ENCODE data around the gene CYGB.

CYGB gene

DNA sequence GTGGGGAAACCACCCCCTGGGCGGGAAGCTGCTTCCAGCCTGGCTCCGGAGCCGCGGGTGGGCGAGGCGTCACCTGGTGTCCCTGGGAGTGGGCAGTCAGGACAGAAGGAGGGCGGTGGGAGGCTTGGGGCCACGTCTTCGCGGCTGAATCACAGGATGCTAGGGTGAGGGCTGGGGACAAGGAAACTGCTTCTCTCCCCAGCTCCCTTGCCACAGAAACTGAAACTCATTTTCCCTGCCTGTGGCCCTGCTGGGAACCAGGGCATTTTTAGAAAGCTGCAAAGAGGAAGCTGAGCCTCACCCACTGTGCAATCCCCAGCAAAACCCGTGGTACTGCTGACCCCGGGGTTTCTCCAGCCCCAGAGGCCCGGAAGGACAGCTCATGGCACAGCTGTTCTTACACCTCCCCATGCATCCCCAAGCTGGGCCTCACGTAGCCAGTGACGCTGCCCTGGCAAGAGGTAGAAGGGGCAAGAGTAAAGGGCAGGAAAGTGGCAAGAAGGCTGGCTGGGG lies 44.5 kb downstream of the CYGB start:
- no peak for DNase-seq (ENCODE audit: low read depth, low spot score)
- ChIA-PET CTCF (interaction anchor here (0.9 to 34.2 kb wide), 4 partner anchors 10 to 29 kb away, joined by 3 to 1209 read pairs (median 28); partner anchors contain the start of genes AANAT and UBE2O), POLR2A (interaction anchor here (0.7 to 1.0 kb wide), 2 partner anchors 9 to 16 kb away, joined by 3 to 4 read pairs; partner anchors contain the start of gene RHBDF2)
- peak overlapping the region; percentile 12; the same call in 1 of the 2 replicates for H3K4me3 ChIP-seq (ENCODE audit: low read depth, low read length)
- TF ChIP-seq, protein P1, sequence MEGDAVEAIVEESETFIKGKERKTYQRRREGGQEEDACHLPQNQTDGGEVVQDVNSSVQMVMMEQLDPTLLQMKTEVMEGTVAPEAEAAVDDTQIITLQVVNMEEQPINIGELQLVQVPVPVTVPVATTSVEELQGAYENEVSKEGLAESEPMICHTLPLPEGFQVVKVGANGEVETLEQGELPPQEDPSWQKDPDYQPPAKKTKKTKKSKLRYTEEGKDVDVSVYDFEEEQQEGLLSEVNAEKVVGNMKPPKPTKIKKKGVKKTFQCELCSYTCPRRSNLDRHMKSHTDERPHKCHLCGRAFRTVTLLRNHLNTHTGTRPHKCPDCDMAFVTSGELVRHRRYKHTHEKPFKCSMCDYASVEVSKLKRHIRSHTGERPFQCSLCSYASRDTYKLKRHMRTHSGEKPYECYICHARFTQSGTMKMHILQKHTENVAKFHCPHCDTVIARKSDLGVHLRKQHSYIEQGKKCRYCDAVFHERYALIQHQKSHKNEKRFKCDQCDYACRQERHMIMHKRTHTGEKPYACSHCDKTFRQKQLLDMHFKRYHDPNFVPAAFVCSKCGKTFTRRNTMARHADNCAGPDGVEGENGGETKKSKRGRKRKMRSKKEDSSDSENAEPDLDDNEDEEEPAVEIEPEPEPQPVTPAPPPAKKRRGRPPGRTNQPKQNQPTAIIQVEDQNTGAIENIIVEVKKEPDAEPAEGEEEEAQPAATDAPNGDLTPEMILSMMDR (IDR thresholded peaks at IDR 0.05; ENCODE audit: insufficient read depth, low read length, missing control alignments), result no peak

DNA sequence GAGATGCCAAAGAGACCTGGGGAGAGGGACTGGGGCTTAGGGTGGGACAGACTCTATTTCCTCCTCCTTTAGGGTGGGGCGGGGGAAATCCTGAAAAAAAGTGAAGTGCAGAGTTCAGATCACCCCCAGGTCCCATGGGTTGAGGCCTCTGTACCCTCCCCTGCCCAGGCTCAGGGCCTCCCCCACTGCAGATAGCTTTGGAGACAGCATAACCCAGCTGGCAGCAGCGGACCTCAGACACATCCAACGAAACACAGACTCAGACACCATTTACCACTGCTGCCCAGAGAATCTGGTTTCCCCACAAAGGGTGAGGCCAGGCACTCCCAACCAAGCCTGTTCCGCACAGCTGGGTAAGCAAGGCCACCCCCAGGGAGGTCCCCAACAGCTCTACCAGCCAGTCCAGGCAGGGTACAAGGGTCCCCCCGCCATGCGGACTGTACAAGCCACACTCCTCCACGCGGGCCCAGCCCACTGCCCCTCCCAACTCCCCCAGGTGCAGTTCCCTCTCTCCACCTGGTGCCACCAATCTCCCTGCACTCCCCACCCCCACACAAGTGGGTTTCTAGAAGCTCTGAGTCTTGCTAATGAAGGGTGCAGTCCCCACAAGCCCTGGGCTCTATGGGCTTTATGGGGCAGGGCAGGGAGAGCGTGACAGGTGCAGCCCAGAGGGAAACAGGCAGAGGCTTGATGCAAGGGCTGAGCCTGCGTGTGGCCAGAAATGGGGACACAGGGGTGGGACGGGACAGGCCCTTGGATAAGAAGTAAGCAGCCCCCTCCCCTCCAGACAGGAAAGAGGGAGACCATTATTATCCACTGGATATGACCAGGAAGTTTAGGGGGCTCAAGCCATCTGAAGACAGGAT lies 45.2 kb downstream of the CYGB start:
- no peak overlapping the region for H3K4me3 ChIP-seq (ENCODE audit: low read depth, low read length)
- POLR2A ChIA-PET, result interaction anchor here (0.7 to 1.0 kb wide), 2 partner anchors 9 to 15 kb away, joined by 3 to 4 read pairs; partner anchors contain the start of gene RHBDF2
- TF ChIP-seq, protein P1 (IDR thresholded peaks at IDR 0.05; ENCODE audit: insufficient read depth, low read length, missing control alignments), result no peak
- CTCF ChIA-PET, result interaction anchor here (0.9 to 34.2 kb wide), 5 partner anchors 8 to 28 kb away, joined by 3 to 1209 read pairs (median 8); partner anchors contain the start of genes AANAT and UBE2O
- DNase-seq (ENCODE audit: low read depth, low spot score), result no peak

DNA sequence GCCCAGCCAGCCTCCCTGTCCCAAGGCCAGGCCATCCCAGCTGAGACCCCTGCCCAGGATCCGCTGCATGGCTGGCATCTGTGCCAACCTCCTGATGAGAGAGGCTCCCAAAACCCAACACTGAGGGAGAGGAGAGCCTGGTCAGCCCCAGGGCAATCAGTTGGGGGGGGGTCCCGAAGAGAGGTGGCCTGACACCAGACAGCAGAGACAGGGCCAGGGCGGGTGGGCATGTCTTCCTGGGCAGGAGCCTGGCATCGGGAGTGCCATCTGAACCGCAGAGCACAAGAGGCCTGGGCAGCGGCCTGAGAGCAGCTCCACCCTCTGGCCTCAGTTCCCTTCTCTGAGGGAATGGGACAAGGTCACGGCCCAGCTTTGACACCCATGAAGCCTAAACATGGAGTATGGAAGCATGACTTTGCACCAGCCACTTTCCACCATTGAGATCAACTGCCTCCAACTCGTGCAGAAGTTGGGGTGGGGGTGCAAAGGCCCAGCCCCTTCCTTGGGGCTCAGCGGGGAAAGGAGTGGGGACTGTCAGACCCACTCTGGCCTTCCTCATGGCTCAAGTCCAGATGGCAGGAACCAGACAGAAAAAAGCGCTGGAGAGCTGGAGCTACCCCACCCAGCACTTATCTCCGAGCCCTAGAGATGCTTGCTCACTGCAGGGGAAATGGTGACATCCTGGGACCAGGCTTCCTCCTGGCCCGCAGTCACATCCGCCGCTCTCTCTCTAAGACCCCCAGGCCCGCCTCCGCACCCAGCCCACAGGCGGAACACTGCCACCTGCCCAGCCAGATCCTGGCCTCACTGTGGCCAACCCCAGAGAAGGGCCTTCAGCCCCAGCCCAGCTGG lies 46.0 kb downstream of the CYGB start:
- CTCF ChIA-PET, result interaction anchor here (1.8 to 34.2 kb wide), 3 partner anchors 9 to 27 kb away, joined by 4 to 1209 read pairs (median 47); partner anchors contain the start of genes AANAT and UBE2O
- POLR2A ChIA-PET, result no interaction called here
- no peak overlapping the region for H3K4me3 ChIP-seq (ENCODE audit: low read depth, low read length)
- TF ChIP-seq, protein P1 (IDR thresholded peaks at IDR 0.05; ENCODE audit: insufficient read depth, low read length, missing control alignments), result no peak
- no peak for DNase-seq (ENCODE audit: low read depth, low spot score)

DNA sequence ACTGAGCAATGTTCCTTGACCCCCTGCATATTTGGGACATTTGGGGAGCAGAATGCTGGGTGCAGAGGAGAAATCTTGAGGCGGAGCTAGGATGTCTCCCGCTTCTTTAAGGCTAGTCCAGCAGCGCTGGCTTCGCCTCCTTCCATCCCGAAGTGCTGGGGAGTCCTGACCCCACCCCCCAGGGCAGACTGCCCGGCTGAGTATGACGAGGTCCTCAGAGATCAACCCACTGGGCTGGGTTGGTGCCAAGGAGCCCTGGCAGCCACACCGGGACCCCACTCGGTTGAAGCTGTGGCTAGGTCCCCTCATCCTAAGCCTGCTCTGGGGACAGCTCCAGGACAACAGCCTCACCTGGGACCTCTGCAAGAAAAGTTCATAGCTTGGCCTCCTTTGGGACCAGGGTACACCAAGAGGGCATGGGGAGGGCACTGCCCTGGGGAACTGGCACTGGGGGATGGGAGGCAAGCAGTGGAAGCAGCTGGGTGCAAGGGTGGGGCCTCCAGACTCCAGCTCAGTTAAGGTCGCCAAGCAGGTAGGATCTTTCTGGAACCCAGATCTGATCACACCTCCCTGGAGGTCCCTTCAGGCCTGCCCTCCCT lies 47.3 kb downstream of the CYGB start:
- ChIA-PET CTCF (interaction anchor here (1.8 to 34.2 kb wide), 3 partner anchors 10 to 26 kb away, joined by 4 to 1209 read pairs (median 47); partner anchors contain the start of genes AANAT and UBE2O), POLR2A (no interaction called here)
- H3K4me3 ChIP-seq (ENCODE audit: low read depth, low read length), result no peak overlapping the region
- TF ChIP-seq, protein P1 (IDR thresholded peaks at IDR 0.05; ENCODE audit: insufficient read depth, low read length, missing control alignments), result no peak
- no peak for DNase-seq (ENCODE audit: low read depth, low spot score)

DNA sequence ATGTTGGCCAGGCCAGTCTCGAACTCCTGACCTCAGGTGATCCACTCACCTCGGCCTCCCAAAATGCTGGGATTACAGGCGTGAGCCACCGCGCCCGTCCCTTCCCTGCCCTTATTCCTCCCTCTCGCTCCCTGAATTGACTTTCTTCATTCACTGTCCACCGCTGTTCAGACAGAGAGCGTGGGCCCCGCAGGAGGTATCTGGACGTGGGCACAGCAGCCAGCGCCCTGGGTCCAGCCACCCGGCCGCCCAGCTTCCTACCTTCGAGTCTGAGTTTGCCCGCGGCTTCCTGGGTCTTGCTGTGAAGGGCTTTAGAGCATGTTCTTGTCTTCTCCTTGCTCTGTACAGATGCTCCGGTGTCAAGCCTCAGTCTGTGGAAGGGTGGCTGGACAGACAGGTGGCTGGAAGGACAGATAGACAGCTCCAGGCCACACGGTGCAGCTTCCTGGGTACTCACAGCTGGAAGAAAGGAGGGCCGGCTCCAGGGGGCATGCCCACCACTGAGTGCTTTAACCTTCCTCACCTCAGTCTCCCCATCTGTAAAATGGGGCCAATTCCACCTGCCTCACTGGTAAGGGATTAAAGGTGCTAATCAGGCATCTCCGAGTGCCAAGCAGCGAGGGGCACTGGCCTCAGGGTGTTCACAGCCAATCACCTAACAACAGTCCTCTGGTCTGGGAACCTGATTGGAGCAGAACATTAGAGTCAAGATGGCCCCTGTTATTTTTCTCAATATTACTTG lies 49.9 kb downstream of the CYGB start:
- H3K4me3 ChIP-seq (ENCODE audit: low read depth, low read length), result no peak overlapping the region
- TF ChIP-seq, protein P1 (IDR thresholded peaks at IDR 0.05; ENCODE audit: insufficient read depth, low read length, missing control alignments), result no peak
- ChIA-PET CTCF (interaction anchor here (0.7 to 34.2 kb wide), 3 partner anchors 15 to 23 kb away, joined by 4 to 1209 read pairs (median 5); partner anchors contain the start of genes AANAT and UBE2O), POLR2A (no interaction called here)
- no peak for DNase-seq (ENCODE audit: low read depth, low spot score)
